GM12892 (cell line): ENCODE data around the gene HCCS.

Source experiments
- POLR2A ChIP-seq: IDR thresholded peaks from 2 replicates; pipeline ENCODE4 v1.6.1; 2011; ENCODE audit warnings: low read depth, low read length, control low read depth
- POLR2AphosphoS5 ChIP-seq: IDR thresholded peaks from 2 replicates; pipeline ENCODE4 v1.6.1; 2011; ENCODE audit warnings: low read depth, low read length, control low read depth
- TAF1 ChIP-seq: IDR thresholded peaks from 2 replicates; pipeline ENCODE4 v1.6.1; 2011; ENCODE audit warnings: low read depth, mild to moderate bottlenecking, control low read depth, low read length, borderline replicate concordance

GRCh38 chrX:11066812-11067211, 44.3 kb upstream of the HCCS start:
- no peak for TF ChIP-seq POLR2A
- no peak for TF ChIP-seq POLR2AphosphoS5
- TF ChIP-seq TAF1: no peak
